HG02642 (cell line): ENCODE measurements around the gene SEMA4C.
"Not testable (repeated sequence)": the region's sequence is repeated elsewhere in the genome, so short reads cannot be mapped to it uniquely, and the experiment has no call there.

ENCODE experiments used
- ATAC-seq: cut with Tn5 transposase; IDR thresholded peaks from one replicate; pipeline ENCODE4 v1.9.1; 2021; ENCODE audit warnings: mild to moderate bottlenecking; ENCODE audit not compliant: unreplicated experiment, poor library complexity

SEMA4C gene

DNA sequence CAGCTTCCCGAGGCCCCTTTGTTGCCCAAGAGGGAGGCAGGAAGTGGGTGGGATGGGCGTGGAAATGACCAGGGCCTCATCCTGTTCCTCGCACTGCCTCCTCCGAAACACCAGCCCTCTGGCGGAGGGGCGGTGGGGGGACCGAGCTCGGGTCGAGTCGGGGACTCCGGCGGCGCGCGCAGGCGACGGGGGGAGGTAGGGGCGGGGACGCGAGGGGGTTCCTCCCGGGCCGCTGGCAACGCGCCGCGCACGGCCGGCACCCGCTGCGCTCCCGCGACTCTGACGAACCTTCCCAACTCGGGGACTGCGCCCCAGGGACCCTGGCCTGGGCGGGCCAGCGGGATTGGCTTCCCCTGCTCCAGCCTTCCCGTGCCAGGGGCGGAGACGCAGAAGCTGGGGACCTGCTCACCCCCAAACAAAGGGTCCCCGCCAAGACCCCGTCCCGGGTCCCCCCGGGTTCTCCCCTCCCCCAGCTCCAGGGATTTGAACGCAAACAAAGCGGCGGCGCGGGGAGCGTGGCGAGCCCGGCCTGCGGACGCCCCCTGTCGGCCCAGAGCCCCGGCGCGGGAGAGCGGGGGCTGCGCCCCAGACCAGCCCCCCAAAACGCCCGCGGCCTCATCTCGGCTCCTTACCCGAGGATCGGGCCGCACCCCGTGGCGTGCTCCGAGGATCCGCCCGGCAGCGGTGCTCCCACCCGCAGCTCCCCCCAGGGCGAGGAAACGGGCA lies 1.2 kb downstream of the SEMA4C start:
- ATAC-seq, result peak; percentile 51

DNA sequence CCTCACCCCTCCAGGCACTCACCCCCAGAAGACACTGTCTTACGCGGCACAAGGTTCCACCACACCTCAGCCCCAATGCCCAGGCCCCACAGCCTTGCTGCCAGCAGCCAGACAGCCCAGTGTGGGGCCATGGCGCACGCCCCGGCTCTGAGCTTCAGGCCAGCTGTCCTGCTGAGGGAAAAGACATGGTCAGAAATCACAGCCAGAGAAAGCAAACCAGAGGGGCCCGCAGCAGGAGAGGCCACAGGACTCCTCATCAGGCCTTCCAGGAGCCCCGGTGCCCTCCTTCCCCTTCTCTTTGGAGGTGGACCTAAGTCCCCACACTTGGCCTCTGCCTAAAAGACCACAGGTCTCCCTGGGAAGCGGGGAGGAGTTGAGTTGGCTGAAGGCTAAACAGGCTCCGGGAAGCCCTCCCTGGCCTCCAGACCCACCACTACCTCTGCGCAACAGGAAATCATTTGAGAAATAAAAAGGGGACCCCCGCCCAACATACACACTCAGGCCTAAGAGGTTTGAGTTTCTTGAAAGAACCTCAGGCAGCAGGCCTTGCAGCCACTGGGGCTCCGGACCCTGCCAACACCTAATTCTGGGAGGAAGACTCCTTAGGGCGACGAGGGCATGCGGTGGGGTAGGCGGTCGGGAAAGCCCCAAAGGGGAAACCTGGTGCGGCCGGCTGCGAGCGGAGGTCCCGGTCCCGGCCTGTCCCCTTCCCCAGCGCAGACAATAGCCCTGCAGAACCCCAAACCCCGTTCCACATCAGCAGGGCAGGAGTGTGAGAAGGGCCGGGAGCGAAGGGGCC lies 1.9 kb downstream of the SEMA4C start:
- ATAC-seq, result peak; percentile 20

DNA sequence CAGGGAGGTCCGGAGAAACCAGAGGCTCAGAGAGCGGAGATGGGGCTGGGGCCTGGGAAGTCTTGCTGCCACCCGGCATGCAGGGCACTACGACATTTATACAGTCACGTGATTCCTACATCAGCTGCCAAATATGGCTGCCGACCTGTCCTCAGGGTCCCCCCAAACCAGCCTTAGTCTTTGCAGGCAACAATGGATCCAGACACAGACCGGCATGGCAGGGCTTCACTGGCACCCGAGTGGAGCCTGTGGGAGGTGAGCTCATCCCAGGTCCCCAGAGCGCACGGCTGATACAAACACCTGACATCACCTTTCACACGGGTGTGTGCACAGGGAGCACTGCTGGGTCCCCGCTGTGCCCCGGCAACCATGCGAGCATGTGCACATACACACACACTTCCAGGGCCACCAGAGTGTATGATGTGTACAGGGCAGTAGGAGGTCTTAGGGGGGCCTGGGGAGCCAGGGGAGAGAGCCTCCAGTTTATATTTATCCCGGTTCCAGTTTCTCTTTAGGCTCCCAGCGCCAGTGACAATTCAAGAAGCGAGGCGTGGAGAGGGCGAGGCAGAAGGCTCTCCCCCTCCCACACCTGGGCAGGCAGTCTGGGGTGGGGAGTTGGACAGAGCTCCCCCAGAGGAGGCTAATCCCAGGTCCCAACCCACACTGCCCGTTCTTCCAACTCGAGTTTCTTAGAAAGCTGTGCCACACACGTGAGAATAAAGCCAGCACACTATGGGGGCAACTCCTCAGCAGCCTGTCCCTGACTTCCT lies 2.7 kb downstream of the SEMA4C start:
- ATAC-seq, result no peak

DNA sequence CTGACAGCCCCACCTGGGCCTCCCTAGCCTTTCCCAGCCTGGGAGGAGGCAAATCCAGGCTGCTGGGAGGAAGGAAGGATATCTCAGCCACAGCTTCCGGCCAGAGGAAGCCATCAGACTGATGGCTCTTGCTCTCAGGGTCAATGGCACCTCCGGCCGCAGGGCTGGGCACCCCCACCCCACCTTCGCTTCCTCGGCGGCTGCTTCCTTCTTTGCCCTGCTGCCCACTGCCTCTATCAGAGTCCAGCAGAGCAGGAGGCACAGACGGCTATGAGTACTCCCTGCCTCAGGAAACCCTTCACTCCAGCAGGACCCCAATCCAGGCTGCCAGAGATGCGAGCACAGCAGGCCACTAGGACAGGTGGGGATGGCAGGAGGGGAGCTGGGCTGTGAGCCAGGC lies 3.3 kb downstream of the SEMA4C start:
- ATAC-seq, result no peak

DNA sequence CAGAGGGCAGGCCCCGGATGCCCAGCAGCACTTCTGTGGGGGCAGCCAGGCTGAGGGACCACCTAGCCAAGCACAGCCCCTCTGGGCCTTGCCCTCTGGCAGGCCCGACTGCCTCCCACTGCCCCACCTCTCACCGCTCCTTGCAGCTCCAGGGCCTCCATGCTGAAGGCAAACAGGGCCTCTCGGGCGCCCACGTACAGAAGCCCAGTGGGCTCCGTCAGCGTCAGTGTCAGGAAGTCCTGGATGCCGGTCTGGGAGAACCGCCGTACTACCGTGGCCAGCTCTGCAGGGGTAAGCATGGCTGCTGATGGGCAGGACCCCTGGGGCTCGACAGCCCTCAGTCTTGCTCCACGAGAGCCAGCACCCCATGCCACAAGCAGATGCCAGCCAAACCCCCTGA lies 3.7 kb downstream of the SEMA4C start:
- ATAC-seq, result no peak

DNA sequence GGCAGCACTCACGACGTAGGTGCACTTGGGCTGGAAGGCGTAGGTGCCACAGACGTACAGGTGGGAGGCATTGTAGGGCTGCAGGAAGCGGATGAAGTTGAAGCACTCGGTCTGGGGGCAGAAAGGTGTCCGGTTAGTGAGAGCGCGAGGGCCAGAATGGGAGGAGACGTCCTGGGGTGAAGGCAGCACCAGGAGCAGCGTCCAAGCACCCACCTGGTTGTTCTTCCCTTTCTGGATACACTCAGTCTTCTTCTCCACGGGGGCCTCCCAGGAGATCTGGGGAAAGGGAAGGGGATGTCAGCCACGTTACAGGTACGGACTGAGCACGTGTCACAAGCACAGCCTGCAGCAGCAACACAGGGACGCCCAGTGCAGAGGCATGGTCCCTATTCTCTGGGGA lies 4.2 kb downstream of the SEMA4C start:
- no peak for ATAC-seq

DNA sequence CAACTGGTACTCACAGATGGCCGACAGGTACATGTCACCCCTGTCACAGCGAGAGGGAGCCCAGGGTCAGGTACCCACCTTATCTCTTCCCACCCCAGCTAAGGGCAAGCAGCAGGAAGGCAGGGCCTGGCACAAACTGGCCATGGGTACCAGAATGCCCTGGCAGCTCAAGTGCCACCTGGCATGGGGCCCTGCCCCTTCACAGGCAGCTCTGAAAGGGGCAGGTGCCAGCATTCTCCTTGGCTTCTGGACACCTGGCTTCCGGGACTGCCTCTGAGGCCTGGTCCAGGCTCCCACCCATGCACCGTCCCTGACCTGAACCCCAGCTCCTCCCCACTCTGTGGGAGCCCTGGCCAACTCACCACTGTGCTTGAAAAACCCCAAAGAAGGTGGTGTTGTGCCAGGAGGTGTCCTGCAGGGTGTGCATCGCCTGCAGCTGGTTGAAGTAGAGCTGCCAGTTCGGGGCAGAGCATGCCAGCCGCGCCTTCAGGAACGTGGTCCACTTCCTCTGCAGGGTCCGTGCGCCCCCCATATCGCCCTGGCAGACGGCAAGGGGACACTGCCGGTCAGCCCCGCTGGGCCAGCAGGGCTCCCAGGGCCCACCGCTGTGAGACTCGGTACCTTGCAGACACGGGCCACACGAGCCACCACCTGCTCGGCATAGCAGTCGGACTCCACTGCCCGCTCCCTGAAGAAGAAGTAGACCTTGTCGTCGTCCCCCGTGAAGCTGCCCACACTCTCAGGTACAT lies 5.4 kb downstream of the SEMA4C start:
- ATAC-seq, result no peak

DNA sequence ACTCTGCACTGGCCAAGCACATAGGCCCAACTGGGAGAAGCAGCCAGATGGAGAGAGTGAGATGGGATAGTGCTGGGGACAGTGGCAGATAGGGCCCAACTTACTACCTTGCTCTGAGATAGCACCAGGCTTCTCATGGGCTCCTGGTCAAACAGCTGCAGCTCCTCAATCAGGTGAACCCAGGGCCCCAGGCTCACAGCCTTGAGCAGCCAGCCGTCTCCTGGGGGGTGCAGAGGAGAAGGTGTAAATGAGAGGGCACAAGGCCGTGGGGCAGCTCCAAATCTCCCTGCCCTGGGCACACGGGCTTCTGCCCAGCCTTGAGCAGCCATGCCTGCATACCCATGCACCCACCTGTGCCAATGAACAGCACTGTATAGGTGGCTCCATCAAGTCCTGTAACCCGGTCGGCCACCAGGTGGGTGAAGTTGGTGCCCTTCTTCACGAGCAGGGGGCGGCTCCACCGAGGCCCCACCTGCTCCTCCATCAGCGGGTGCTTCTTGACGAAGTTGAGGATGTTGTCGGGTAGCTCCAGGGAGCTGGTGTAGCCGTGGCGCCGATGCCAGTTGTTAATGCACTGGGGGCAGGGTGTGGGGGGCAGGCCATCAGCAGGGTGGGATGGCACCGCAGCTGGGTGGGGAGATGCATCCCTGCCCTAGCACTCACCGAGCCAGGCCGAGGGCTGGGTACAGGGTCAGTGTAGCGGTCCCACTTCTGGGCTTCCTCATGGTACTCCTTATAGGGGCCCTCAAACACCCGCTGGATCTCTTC lies 6.1 kb downstream of the SEMA4C start:
- ATAC-seq, result no peak

DNA sequence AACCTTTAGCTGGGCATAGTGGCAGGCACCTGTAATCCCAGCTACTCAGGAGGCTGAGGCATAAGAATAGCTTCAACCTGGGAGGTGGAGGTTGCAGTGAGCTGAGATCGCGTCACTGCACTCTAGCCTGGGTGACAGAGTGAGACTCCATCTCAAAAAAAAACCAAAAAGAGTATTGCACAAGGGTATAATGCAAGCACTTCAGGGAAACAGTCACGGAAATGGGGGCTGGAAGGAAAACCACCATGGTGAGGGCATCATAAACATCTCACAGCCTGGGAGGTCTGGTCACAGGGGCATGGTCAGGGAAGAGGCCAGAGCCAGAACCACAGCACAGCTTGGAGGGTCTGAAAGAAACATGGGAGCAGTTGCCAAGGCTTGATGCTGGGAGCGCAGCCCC lies 6.8 kb downstream of the SEMA4C start:
- not testable (repeated sequence) for ATAC-seq

DNA sequence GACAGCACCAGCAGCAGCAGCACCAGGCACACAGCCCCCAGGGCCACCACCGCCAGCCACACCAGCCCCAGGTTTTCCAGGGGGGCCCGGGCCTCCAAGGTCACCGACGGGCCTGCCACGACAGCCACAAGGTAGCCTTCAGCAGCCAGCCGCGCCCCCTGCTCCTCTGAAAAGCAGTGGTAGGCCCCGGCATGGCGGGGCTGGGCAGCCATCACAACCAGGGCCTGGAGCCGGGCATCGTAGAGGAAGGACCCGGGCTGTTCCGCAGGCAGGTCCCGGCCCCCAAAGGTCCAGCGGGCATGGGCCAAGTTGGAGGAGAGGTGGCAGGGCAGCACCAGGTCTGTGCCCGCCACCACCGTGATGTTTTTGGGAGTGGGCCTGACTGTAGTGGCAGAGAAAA lies 8.8 kb downstream of the SEMA4C start:
- no peak for ATAC-seq

DNA sequence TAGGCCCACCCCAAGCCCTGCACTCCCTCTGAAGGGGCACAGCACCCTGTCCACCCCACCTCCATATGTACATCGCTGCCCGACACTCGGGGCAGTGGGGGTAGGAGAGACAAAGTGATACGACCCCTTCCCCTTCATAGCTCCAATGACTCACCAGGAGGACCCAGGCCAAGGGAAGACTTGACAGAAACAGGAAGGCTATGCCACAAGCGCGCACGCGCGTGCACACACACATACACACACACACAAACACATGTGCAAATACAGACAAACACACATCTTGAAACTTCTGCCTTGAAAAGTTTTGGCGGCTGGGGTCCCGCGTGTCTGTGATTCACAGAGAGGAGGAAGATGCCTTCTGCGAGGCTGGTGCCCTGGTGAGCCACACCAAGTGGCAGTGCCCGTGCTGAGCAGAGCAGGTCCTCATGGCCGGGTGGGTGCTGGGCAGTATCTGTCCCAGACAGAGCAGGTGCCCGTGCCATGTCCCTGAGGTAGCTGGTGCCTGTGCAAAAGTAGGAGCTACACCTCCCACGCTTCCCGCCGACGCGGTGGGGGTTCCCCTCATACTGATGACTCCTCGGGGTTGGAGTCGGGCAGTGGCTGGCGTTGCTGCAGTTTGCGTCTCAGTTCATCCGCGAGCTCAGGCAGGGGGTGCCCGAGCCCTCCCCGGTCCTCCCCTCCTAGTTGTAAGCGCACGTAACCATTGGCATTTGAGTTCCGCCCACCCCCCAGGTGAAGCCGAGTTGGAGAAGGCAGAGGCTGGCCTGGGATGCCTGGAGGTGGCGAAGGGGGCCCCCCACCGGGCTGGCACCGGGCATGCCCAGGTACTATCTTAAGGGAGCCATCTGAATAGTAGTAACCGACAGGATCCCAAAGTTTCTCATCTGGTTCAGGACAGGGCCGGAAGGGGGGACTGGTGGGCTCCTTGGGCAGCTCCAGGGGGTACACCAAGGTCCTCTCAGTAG lies 9.5 kb downstream of the SEMA4C start:
- ATAC-seq, result no peak

DNA sequence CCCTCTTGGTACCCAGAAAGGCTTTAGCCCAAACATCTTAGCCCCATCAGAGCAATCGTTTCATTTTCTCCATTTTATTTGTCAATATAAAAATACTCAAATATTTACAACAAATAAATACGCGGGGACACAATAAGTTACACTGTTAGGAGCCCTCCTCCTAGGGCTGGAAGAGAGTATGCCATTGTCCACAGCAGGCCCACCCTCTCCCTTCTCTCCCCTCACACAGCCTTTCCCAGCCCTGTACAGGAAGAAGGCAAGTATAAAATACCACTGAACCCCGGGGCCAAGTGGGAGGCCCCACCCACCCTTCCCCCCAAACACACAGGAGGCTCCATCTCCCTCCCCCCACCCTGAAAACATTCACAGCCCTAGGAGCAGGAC lies 10.2 kb downstream of the SEMA4C start:
- ATAC-seq, result no peak

DNA sequence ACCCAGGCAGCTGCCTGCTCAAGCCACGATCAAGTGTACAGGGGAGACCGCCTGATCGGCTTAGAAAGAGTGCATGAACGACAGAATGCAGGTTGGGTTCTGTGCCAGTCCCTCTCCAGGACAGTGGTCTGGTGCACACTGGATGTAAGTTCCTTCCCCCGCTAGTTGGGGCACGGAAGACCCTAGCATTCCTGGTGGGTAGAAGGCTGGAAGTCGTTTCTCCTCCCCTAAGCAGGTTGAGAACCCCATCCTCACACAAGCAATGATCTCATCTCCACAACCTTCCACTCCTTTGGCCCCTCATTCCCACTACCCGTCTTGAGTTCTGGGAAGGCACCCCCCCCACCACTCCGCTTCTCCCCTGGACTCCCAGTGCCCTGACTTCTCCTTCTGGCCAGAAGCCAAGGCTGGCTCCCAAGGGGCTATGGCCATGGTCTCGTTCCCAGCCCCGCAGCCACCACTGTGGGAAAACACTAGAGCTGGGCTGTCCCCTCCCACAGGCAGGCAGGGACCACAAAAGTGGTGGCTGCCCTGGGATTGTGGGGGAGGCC lies 10.7 kb downstream of the SEMA4C start:
- no peak for ATAC-seq

DNA sequence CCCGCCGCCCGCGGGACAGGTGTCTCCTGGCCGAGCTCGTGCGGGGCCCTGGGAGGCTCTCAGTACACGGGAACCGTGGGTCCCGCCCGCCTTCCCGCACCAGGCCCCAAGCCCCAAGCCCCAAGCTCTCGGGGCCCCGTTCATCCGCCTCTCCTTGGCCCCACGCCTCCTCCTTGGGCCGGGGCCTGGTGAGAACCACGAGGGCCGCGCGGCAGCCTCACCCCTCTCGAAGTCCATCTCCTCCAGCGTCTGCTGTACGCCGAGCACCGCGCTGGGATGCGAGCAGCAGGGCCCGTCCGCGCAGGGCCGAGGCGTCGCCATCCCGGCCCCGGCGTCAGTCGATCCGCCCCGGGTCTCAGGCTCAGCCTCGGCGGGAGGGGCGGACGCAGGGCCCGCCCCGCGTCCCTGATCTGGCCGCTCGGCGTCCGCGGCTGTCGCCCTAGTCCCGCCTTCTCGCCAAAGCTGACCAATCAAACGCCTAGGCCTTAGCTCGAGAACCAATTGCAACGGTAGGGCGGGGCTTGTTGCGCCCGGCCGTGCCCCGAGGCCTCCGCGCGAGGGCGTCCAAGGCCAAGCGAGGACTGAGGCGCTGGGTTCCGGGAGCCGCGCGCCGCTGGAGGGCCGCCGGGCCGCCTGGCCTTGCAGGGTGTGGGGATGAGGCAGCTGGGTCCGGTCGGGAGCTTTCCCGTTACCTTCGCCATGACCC lies 12.1 kb downstream of the SEMA4C start, which contains the start of gene ANKRD39:
ANKRD39 (minus strand) TSS at position 350 of the 706 bp plus-strand sequence; CDS start at position 321, 29 bp downstream.
- peak; percentile 93 for ATAC-seq

DNA sequence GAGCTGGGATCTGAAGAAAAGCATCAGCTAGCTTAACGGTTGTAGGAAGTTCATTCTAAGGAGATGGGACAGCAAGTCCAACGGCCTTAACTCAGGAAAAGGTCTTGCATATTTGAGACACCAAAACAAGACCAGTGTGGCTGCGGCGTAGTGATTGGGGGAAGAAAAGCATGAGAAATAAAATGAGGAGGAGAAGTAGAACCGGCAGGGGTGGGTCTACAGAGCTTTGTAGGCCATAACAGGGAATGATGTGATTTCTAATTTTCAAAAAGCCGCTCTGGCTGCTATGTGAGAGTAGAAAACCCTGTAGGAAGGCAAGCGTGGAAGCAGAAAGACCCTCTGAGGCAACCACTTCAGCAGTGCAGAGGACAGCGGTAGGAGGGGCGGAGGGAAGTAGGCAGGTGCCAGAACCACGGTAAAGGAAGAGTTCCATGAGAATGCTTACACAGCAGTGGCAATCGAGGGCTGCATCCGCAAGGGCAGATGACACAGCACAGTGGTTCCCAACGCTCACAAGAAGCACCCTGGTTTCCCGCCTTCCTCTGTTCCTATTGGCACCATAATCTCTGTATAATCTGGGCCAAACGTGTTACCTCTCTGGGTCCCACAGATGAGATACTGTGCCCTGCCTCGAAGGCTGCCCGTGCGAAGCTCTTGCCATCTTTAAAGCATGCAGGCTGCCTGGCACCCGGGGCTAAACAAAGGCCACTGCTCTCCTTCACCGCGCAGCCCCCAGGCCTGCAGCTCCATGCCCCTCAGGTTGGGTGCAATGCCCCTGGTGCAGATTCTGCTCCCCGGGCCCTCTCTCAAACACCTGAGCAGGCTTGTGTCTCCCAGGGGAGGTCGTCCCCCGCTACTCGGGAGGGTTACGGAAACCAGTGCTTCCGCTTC lies 12.9 kb downstream of the SEMA4C start:
- no peak for ATAC-seq

DNA sequence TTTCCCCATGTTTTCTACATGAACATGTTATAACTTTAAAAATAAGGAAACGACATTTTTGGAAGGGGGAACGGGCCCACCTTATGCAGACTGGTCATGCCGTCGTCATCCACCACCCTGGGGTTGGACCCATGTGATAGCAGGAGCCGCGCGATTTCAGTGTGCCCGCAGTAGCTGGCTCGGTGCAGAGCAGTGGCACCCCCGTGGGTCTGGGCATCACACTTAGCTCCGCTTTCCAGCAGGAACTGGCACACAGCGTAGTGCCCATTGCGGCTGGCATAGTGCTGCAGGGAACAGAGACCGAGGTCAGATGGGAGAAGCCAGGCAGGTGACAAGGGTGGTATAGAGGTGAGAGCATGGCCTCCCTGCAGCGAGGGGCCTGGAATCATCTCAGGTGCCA lies 16.6 kb downstream of the SEMA4C start:
- no peak for ATAC-seq

DNA sequence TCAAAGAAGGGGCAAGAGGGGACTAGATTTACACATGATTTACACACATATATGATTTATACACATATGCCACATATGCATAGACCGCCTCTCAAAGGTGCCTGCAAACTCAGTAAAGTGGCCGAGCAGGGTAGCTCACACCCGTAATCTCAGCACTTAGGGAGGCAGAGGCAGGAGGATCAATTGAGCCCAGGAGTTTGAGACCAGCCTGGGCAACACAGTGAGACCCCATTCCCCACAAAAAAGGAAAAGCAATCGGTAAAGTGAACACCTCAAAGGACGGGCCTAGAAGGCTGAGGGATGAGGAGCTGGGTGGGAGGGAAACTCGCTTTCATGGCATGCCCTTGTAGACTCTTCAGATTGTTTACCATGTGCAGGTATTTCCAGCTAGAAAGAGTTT lies 17.2 kb downstream of the SEMA4C start:
- ATAC-seq, result no peak
